DMS53 (cell line): ENCODE measurements around the gene PLCB2.
A peak's percentile ranks its signal among the peaks of the same experiment; 100 is the strongest.

ENCODE experiments used
- DNase-seq: peaks from one replicate; lab custom pipeline; 2025; lab: John Stamatoyannopoulos, UW

Gene PLCB2

DNA sequence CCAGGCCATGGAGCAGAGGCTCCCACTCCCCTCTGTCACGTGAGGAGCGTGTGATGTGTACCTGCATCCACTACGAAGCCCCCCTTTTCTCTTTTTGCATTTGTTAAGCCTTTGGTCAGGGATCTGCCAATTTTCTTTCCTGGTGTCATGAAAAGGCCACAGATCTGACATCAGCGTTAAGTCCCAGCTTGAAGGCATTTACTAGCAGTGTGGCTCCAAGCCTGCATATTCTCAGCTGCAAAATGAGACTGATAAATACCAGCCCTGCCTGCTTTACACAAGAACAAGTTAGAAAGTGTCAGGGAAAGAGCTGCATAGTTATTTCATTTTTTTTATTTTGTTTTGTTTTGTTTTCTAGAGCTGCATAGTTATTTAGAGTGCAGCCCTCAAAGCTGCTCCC lies 22.6 kb downstream of the PLCB2 start:
- no peak for DNase-seq

DNA sequence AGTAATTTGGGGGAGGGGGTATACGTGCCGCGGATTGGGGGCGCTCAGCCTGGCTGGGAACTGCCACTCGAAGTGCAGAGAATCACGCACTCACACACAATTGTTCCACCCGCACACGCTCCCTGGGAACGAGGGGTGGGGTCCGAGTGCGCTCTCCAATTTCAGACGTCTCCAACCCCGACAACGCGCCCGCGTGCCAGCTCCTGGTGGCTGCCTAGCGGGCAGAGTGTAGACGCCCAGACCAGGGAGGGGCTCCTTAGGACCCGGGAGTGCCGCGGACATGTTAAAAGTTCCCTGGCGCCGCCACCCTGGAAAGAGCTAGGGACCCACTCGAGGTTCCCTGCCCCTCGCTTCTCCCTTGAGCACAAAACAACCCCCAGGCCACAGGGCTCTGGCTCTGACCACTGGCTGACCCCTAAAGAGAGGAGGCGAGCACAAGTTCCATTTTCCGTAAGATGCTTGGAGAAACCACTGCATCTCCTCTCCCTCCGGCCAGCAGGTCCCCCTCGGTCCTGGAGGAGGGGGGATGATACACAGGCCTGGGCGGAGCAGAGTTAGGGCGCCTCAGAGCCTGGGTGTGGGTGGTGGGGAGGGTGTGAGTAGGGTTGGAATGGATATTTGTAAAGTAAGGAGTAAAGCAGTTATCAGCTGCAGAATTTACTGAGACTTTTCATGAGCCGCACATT lies 24.0 kb downstream of the PLCB2 start:
- DNase-seq, result no peak

DNA sequence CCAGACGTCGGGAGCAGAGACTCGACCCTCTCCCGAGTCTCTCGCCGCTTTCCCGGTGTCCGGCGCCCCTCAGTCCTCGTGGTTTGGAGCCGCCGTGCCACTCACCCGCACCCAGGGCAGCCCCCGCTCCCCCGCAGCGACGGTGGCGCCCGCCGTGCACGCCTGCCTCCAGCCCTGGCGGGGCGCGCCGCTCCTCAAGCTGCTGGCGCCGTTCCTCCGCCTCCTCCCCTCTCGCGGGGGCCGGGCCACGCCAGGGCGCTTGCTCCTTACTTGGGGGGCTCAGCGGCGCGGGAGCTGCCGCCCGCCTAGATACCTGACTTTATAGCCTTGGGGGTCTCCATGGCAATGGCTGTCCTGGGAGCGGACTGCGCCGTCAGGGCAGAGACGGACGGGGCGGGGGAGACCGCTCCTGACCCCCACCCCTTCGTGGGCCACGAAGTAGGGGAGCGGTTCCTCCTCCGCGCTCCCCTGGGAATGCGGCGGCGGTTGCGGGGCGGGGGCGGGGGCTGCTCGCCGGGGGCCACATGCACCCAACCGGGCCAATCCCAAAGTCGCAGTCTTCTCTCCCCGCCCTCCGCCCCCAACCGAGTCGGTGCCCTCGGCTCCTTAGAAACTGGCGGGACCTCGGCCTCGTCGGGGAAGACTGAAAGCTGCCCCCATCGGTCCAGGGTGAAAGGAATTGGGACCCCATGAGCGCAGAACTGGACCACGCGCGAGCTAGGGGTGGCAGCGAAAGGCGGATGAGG lies 24.7 kb downstream of the PLCB2 start, which contains the start of gene ANKRD63:
ANKRD63 (minus strand) TSS at position 196 of the 746 bp plus-strand sequence. CDS start 478 bp downstream, outside the sequence.
- DNase-seq, result peak; percentile 68

DNA sequence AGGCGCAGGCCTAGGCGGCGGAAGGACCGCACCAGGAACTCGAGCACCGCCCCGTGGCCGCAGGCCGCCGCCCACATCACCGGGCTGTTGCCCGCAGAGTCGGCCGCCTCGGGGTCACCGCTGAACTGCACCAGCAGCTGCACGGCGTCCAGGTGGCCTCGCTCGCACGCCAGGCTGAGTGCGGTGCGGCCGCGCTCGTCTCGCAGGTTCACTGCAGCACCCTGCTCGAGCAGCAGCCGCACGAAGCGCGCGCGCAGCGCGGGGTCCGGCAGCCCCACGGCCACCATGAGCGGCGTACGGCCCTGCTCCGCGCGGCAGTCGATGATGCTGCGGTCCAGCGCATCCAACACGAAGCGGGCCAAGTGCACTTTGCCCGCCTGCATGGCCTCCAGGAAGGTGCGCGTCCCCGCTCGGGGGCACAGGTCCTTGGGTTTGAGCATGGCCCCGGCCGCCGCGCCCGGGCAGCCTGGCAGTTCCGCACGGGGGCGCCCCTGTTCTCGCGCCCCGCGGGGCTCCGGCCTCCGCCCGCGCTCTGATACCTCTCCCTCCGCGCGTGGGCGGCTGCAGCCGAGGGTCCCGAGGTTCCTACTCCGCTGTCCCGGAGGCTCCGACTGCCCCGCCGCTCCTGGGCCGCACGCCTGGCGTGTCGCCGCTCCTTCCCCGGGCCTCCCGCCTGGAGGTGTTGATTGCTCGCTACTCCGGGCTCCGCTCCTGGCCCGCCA lies 25.4 kb downstream of the PLCB2 start:
- DNase-seq, result peak; percentile 85

DNA sequence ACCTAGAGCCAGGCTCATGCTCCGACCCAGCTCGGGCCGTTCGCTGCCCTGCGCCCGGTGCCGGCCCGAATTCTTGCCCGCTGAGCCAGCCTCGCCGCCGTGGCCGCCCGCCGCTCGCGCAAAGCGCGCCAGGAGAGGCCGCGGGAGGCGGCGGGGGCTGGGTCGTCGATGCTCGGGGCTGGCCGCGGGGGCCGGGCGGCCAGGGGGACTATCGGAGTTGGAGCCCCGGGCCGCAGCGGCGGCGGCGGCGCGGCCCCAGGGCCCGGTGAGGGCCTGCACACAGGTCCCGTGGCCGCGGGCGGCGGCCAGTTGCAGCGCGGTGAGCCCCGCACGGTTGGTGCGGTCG lies 26.0 kb downstream of the PLCB2 start:
- no peak for DNase-seq

DNA sequence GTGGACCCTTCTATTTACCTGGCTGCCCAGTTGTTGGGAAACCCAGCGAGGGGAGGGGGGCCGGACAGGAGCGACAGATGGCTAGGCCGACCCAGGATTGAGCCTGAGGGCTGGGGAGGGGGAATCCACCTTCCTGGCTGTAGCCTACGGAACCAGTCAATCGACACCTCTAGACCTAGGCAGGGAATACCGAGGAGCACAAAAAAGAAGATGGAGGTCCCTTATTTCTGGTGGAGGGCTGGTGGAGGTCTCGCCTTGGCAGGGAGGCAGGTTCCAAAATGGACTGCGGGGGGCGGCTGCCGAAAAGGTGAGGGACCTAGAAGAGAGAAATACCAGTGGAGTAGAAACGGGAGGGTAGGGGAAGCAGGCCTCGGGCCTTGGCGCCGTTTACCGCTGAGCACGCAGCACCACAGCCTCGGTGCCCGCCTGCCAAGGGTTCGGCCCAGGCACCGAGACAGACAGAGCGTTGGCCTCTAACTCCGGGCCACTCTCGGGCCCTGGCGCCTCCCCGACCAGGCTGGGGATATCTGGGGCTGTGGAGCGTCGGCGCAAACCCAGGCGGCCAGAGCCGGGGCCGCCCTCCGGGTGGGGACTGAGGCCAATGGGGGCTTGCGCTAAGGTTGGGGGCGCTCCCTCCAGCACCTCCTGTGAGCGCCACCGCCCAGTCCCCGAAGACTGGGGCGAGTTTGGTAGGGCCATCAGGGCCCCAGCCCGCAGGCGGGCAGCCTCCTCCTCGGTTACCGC lies 26.5 kb downstream of the PLCB2 start:
- DNase-seq, result no peak

DNA sequence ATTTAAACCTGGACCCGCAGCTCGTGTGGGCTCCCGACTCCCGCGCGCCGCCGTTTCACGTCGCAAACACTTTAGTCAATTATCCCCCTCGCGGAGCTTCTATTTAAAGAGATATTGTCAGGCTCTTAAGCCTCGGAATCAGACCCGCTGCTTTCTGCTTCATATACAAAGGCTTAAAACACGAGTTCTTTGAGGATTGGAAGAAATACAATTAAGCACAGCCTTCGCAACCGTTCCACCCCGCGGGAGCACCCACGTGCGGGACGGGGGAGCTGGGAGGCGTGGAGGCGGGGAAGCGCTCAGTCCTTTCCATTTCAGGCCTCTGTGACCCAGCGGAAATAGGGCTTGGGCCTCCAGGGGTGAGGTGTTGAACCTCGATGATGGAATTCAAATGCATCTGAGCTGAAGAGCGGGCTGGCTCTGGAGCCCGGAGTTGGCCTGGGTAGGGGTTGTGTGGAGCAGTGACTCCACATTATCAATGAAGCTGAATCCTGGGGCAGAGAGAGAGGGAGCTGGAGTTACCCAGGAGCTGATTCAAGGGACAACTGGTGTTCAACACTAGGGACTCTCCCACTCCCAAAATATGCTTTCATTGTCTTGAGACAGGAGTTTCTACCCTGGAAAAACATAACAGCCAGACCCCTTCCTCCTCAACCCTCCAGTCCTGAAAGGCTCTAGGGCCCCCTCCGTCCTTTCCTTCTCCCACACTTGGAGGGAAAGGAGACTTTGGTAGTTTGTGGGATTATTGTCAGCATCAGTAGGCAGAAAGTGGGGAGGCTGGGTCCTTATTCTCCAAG lies 27.3 kb downstream of the PLCB2 start:
- no peak for DNase-seq

- peak; percentile 78 for DNase-seq
Observed at GRCh38 chr15:40279437-40280141, 28.1 kb downstream of the PLCB2 start.

- DNase-seq, result no peak
Observed at GRCh38 chr15:40278026-40278425, 29.7 kb downstream of the PLCB2 start.

- DNase-seq, result no peak
Observed at GRCh38 chr15:40277471-40277870, 30.3 kb downstream of the PLCB2 start.

DNA sequence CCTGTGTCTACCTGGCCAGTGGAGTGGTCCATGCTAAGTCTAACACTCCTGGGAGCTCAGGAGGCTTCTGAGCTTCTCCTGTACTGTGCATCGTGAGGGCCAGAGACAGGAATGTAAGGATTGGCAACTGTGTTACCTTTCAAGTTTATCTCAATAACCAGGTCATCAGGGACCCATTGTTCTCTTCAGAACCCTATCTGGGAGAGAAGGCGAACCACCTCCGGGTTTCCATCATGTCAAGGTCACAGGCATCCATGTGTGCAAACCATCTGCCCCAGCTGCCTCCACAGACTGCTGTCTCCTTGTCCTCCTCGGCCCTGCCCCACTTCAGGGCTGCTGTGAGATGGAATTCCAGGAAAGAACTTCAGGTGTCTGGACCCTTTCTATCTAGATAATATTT lies 30.8 kb downstream of the PLCB2 start:
- DNase-seq, result no peak

GRCh38 chr15:40275954-40276353 lies 31.8 kb downstream of the PLCB2 start:
- DNase-seq, result no peak

DNA sequence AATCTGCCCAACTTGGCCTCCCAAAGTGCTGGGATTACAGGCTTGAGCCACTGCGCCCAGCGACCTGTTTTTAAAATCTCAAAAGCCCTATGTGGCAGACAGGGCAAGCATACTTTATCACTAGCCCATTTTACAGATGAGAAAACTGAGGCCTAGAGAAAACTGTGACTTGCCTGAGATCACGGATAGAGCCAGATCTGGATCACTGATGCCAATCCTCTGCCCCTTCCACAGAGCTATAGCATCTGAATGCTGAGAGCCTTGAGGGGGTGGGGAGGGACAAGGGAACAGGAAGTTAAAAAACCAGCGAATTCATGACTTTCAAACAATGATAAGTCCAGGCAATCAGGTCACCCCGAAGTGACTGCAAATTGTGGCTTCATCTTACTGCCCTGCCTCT lies 32.2 kb downstream of the PLCB2 start:
- DNase-seq, result no peak

DNA sequence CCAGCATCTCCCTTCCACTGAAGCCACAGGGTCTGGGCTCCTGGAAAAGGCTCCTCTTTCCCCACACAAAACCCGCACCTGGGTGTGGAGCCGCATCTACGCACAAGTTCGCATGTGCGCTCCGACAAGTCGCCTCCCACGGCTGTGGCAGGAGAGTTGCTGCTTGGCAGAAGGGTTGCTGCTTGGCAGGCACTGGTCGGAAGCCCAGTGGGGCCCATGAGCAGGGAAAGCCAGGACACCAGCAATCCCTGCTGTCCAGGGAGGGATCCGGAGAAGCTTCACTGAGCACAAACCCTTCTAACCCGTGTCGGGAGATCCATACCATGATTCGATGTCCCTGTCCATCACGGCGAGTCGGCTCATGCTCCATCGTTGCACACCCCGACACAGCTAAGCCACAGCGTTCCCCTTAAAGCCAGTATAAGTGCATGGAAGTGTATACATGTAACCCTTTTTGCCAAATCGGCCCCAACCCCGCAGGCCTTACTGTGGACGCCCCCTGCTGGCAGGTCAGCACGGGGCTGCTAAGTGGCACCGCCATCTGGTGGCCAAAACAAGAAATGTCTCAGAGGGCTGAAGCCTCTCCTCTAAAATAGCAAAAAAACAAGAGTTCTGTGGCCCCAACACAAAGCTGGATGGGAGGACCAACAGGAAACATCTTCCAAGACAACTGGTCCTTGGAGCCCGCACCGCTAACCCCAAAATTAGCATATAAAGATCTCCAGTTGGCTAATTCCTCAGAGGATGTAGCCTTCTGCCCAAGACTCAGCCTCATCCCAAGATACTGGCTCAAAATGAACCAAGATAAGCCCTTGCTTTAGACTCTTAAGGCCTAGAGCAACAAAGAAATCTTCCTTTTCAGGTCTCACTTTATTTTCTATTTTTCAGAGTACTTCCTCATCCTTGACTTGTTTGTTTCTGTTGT lies 33.1 kb downstream of the PLCB2 start:
- DNase-seq, result peak; percentile 88

GRCh38 chr15:40273428-40273827 lies 34.3 kb downstream of the PLCB2 start:
- no peak for DNase-seq

DNA sequence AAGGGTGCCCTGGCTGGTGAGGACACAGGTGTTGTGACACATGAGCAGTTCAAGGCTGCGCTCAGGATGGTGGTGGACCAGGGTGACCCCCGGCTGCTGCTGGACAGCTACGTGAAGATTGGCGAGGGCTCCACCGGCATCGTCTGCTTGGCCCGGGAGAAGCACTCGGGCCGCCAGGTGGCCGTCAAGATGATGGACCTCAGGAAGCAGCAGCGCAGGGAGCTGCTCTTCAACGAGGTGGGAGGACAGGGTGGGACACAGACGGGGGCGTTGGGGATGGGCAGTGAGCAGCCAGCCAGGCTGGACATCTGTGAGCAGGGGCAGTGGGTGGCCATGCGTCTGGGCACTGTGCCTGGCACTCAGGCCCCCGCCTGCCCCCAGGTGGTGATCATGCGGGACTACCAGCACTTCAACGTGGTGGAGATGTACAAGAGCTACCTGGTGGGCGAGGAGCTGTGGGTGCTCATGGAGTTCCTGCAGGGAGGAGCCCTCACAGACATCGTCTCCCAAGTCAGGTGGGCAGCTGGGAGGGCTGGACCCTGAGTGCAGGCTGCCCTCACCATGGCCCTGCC lies 35.2 kb downstream of the PLCB2 start:
- DNase-seq, result peak; percentile 56

GRCh38 chr15:40271685-40272484 lies 35.9 kb downstream of the PLCB2 start:
- no peak for DNase-seq

DNA sequence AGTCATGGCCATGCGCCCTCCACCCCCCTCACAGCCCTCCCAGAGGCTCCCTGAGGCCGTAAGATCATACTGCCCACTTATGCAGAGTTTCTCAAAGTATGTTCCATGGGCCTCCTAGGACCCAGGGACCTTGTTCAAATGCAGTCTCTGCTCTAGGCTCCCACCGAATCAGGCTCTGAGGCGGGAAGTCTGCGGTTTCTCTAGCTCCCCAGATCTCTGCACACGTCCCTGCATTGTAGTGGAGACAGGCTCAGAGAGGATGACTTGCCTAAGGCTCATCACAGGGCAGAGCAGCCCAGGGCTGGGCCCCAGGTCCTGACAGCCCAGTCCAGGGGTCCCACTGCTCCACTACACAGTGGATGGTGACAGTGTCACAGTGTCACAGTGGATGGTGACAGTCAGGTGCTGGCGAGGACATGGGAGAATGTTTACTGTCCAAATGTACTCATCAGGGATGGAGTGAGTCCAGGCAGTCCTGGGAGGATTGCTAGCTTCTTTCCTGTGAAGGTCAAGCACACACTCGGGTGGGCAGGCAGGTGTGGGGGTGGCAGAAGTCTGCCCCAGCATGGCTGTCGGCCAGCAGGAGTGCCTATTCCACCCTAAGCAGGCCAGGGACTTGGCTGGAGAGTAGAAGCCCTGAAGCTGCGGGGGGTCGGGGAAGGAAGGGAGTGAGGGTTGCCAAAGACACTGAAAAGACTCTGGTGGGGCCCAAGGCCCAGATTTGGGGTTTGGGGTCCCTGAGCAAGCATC lies 37.3 kb downstream of the PLCB2 start:
- no peak for DNase-seq
